ENCODE data around the gene RUSC2.
A peak's percentile ranks its signal among the peaks of the same experiment; 100 is the strongest.
"Not testable (repeated sequence)": the region's sequence is repeated elsewhere in the genome, so short reads cannot be mapped to it uniquely, and the experiment has no call there.

Gene RUSC2

DNA sequence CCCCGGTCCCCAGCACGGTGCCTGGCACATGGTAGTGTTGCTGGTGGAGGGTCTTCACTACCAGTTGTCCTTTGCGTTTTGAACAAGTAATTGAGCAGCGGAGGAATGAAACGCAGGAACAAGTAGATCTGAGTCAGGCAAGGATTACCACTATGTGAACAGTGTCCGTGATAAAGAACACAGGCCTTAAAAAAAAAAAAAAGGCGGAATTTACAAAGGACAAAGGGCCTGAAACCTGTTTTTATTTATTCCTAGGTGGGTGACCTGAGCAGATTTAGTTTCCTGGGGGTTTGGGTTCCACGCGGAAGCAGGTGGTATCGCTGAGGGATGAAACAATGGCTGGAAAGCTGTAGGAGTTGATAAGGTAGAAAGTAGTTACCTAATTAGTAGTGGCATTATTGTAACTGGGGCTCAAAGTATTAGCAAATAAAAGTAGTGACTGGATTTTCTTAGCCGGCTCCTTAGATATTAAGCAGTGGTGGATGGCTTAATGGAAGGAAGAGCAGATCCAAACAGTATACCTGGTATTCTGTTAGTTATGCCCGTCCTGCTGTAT, 1.1 kb downstream of the RUSC2 start:
- no peak for DNase-seq

DNA sequence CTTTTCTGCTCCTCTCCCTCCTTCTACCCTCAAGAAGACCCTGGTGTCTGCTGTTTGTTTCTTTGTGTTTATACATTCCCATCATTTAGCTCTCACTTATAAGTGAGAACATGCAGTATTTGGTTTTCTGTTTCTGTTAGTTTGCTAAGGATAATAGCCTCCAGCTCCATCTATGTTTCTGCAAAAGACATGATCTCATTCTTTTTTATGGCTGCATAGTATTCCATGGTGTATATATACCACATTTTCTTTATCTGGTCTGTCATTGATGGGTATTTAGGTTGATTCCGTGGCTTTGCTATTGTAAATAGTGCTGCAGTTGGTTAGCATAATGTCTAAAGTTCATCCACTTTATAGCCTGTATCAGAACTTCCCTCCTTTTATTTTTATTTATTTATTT, 3.2 kb downstream of the RUSC2 start:
- DNase-seq = not testable (repeated sequence)

DNA sequence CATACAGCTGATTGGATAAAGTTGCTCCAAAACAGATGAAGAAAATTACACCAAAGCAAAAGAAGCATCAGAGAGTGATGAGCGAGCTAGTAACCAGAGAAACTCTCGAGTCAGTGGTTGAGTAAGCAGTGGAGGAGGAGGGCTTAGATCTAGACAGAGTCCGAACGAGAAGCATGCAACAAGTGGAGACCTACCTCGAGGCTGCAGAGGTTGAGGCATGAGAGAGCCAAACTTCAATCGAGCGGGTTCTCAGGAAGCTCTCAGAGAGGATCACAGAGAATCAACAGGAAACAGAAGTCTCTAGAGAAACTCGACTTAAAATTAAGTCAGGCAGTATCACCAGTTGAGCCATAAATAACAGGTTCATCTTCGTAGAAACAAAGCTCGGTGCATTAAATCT, 6.1 kb downstream of the RUSC2 start:
- DNase-seq = peak; percentile 30

DNA sequence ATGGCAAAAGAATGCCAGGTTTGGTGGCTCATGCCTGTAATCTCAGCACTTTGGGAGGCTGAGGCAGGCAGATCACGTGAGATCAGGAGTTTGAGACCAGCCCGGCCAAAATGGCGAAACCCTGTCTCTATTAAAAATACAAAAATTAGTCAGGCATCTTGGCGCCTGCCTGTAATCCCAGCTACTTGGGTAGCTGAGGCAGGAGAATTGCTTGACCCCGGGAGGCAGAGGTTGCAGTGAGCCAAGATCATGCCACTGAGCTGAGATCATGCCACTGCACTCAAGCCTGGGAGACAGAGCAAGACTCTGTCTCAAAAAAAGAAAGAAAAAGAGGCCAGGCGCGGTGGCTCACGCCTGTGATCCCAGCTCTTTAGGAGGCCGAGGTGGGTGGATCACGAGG, 8.3 kb downstream of the RUSC2 start:
- not testable (repeated sequence) for DNase-seq

DNA sequence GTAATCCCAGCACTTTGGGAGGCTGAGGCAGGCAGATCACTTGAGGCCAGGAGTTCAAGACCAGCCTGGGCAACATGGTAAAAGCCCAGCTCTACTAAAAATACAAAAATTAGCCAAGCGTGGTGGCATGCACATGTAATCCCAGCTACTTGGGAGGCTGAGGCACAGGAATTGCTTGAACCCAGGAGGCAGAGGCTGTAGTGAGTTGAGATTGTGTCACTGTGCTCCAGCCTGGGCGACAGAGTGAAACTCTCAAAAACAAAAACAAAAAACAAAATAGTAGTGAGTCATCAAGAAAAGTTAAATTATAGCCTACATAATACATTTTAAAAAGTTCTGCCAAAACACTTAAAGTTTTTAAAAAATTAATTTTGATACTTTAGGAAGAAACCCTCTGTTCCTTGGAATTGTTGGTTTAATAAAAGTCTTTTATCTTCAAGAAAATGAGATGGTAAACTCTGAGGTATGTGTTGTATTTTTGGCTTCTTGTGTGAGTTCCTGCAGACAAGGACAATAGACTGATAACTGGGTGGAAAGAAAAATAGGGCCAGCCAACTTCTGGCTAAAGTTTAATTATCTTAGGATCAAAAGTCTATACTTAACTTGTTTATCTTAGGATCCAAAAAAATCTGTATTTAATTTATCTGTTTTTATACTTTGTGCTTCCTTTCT, 9.3 kb downstream of the RUSC2 start:
- no peak for DNase-seq

DNA sequence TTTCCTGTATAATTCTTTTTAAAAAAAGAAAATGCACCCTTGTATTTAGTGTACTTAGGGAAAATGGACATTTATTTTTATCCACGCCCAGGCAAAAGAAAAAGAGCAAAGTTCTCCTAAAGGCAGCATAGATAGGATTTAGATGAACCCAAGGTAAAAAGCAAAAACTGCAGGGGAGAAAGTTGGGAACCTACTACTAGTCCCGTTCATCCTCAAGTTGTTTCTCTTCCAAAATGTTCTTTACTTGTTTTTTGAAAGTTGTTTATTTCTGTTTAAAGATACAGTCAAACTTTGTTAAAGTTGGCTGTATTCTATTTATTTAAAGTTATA, 9.8 kb downstream of the RUSC2 start:
- no peak for DNase-seq

DNA sequence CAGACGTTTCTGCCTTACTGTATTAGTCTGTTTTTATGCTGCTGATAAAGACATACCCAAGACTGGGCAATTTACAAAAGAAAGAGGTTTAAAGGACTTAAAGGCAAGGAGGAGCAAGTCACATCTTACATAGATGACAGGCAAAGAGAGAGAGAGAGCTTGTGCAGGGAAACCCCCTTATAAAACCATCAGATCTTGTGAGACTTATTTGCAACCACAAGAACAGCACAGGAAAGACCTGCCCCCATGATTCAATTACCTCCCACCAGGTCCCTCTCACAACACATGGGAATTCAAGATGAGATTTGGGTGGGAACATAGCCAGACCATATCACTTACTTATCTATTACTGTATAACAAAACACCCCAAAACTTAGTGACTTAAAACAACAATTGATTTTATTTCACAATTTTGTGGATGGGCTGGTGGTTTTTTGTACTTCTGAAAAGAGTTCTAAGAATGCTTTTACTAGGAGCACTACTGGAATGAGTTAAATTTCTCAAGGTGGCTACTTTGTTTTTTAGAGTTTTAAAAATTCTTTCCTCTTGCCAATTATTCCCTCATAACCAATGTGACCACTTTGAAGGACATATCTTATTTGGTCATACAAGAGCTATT, 10.3 kb downstream of the RUSC2 start:
- DNase-seq = no peak

DNA sequence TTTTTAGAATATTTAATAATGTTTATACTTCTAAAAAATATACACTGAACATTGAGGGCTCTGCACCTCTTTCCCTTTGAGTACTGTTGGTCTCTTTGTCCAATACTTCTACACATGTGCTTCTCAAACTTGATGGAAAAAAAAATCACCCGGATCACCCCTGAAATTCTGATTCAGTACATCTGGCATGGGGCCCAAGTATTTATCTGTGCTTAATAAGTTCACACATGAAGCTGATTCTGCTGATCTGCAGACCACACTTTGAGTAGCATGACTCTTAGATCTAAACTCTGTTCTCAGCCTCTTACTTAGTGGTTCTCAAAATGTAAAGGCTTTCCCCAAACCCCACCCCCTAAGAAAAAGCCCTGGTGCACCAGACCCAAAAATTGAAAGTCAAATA, 12.0 kb downstream of the RUSC2 start:
- no peak for DNase-seq

DNA sequence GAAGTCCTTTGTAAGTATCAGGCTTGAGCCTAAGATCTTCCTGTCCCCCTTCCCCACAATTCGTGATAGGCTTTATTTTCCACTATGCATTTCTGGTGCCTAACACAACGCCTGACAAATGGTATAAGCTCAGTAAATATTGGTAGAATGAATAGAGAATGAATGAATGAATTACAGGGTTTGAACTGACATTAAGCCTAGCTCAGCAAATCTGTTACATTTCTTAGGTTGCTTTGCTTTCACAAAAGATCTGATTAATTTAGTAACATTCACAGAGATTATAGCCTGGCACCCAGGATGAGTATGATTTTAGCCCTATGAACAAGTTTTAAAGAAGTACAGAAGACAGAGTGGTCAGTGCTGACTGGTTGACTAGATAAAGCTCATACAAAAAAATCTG, 16.4 kb downstream of the RUSC2 start:
- no peak for DNase-seq

DNA sequence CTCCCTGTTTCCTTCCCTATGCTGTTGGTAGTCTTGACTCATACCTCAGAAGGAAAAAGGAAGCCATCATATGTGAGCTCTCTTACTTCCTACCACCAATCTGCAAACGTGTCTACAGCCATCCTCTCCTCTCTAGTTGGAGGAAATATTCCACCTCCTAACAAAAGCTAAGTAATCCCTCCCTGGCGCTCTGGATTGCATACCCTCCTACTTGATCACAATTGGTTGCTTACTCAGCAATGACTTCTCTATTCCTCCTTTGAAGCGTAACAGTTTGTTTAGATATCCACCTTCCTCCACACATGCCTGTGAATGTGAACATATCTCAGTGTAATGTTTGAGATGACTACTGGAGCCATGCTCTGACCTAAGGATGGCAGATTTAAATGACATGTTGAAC, 18.2 kb downstream of the RUSC2 start:
- DNase-seq = no peak

DNA sequence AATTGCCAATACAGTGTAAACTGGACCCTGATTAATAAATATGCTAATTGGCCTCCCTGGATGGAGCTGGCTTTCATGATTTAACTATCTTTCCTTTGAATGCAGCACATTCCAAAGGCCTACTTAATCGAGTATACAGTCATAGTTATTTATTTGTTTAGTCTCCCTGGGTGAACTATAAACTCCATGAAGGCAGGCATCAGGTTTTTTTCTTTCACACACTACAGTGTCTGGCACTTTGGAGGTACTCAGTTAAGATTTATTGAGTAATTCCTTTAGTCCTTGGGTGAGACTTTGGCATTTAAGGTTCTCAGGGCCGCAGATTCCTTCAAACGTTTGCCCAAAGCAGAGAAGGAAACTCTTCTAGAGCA, 20.5 kb downstream of the RUSC2 start:
- DNase-seq = no peak

DNA sequence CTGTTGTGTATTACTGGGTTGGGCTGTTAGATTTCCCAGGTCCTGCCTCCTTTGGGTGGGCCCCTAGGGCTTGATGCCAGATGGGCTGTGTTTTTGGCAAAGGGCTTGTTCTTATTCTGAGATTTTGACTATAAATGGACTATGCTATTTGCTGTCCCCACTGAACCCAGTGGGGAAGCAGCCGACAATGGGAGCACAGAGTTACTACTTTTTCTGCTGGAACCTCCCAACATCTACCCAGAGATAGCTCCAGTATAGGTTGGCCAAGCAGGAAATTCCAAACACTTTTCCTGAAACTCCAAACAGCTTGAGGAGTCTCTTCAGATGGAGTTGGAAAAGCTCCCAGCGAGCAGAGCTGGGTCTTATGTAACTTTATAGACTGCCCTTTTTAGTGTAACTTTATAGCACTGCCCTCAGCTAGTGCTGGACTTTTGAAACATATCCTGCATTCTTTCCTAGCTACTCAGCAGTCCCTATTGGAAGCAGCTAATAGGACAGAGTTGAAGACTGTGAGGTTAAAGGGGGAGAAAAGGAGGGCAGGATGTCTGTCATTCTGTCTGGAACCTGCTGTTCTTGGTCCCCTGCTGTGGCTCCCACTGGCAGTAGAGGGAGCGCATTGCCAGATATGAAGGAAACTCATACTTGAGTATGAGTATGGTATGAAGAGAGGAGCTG, 21.0 kb downstream of the RUSC2 start:
- no peak for DNase-seq

DNA sequence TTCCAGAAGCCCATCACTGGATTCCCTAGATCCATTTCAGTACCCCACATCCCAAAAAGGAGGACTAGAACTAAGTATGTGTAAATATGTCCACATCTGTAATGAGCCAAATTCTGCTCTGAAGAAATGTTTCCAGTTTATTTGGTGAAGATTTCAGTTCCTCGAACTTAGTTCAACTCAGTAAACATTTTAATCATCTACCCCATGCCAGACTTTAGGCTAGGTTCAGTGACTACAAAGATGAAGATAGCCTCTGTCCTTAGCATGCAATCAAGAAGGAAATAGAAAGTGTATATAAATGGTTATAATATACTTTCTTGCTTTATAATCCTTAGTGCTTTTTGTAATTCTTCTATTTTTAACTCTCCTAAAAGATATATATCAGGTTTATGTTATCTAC, 21.5 kb downstream of the RUSC2 start:
- no peak for DNase-seq

DNA sequence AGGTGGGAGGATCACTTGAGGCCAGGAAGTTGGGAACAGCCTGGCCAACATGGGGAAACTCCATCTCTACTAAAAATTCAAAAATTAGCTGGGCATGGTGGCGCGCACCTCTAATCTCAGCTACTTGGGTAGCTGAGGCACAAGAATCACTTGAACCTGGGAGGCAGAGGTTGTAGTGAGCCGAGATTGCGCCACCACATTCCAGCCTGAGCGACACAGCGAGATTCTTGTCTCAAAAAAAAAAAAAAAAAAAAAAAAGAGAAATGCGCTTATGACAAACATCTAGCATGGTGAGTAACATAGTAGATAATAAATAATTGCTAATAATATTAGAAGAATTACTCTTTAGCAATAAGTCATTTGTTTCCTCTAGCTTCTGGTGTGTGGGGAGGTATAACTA, 25.9 kb downstream of the RUSC2 start:
- no peak for DNase-seq

DNA sequence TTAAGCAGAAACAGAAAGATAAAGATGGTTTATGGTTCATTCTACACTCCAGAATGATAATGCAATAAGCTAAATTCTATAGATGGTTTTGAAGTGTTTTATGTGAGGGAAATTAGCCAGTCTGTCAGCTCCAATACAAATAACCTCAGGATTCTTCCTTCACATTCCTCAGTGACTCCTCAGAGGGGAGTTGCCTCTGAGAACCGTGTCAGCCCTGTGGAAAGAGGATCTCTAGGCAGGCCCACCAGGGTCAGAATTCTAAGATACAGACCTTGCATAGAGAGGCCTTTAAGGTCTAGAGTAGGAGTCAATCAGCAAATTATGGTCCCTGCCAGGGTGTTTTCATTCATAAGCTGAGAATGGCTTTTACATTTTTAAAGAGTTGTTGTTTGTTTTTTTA, 26.6 kb downstream of the RUSC2 start:
- DNase-seq = no peak

DNA sequence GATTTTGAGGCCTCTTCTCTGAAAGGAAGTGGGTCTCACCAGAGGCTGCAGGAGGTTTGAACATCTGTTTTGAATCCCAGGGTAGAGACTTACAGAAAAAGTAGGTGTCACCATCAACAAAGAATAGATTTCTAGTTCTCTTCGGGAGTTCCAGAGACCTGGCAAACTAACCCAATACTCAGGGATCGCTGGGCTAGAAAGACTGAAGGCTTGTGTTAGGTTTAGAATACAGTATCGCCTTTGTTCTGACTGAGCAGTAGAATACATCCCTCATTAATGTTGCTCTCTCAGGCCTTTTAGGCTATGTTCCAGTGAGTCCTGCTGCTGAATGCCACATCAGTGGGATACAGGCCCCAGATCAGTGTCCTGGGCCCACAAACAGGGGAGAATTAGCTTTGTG, 27.2 kb downstream of the RUSC2 start:
- no peak for DNase-seq

DNA sequence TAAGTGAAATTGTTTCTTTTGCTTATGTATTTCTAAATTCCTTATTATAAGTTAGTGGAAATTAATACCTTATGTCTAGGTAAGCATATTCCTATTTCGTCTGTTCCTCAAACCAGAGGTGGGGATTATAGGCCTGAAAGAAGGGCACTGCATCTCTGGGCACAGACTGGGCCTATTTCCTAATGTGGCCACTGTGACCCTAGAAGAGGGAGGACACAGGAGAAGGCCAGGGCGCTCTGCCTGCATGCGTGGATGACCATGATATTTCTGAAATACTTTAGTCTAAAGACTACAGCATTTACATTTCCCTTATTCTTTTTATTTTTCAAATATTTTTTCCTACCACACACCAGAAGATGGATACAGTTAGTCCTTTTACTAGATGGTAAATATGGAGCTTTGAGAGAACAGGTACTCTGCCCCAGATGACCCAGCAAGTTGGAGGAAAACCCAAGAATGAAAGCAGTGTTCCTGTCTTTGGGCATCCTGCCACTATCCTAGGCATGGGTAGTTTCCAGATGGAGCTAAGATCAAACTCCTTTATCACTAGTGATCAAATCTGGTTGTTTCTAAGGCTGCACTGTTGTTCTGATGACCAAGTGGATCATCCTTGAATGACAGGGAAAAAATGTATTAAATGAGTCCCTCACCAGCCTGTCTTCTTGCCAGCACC, 27.8 kb downstream of the RUSC2 start:
- DNase-seq = no peak

DNA sequence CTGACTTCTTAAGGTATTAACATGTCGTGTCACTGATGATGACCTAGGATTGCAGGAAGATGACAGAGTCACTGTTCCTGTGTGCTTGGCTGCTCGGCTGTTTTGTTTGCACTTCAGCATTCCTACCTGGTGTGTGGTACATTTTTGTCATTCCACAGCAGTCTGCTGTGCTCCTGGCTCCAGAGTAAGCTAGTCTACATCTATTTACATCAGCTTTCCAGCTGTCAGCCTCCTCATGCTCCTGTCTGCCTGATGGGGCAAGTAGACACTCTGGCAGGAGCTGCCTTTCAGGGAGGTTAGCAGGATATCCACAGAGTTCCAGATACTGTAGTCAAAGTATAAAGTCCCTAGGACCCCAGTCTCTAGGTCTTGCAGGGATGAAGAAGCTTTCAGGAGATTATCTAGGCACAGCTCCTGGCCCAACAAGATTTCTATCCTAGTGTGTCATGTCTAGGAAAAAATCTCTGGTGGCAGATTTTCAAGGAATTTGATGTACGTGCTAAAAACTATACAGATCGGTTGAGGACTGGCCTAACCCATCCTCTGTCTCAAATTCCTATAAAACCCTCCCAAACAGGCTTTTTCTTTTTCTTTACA, 28.4 kb downstream of the RUSC2 start:
- no peak for DNase-seq

DNA sequence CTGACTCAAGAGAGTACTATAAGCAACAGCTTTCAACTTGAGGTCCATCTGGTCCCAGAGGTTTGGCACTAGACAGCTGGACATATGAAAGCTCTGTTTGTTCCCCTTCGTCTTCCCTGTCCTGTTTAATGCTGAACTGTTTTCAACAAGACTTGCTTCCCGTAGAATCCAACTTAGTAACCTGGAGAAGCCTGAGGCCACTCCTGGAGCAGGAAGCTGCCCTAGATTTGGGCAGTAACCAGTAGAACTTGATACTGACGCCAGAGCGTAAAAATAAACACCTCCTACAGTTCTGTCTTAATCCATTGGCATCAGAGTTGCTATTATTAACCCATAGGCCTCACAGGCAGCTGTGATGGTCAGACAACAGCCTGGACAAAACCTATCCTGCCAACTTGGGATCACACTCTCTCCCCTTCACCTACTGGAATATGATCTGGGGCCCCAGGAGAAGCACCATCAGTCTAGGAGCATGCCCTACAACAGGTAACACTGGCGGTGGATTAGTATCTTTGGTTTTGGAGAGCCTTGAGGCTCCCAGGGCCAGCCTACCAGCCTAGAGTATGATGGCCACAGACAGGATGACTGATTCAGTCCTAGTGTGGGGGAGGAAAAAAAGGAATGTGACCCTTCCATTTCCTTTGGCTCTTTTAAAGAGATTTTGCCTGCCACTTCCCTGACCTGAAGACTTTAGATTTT, 29.2 kb downstream of the RUSC2 start:
- DNase-seq = no peak

DNA sequence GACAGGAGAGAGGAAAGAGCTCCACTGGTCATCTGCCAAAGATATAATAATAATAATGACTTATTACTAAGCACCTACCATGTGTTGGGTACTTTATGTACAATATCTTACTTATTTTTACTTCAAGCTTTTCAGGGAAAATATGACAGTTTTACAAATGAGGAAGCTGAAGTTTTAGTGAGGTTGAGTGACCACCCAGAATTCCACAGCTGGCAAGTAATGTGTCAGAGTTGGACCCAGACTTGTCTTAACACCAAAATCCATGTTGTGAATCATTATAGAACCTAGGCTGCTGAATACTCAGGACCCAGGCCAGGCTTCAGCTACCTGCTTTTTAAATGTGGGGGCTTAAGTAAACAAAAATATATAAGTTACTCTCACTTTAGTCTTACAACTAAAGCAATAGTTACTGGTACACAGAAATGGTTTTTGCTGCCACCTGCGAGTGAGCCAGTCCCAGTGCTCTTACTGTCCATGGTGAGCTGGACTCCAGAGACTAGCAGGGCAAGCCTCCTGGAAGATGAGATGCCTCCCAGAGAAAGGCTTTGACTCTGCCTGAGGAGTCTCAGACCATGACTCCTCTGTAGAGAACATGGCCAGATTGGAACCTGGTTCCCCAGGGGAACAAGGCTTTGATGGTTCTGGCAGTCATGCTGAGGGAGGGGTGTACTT, 29.9 kb downstream of the RUSC2 start:
- no peak for DNase-seq

DNA sequence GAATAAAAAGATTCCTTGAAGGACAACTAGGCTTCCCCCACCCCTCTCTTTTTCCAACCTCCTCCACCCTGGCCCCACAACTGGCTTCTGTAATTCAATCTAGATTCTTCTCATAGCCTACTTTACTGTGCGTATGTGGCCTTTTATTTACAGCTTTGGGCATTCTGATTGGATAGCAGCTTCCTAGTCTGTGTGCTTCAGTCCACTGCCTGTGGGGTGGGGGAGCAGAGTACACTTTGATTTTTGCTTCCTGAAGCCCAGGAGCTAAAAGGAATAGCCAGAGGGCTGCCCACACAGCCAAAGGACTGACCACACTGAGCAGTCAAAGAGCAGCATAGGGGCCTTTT, 30.4 kb downstream of the RUSC2 start:
- DNase-seq = no peak

DNA sequence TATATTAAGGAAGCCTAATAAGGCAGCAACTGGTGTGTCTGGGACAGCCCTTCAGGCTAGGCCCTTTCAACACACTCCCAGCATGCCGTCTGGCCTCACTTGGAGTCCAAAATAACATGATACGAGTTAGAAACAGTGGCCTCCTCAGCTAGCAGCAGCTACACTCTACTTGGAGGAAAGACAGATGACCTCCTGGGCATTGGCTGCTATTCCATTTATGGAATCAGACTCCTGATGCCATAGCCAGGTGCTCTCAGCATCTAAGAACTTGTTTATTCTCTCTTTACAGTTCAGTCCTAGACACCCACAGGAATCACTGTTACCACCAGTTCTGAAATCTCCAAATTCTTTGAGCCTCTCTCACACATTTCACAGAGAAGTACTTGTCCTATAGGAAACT, 31.8 kb downstream of the RUSC2 start:
- no peak for DNase-seq

All from CD4-positive, alpha-beta T cell treated with Interleukin-4 for 4 hours (primary cell).